Endometrial microvascular endothelial cells (primary cell): Measurements from ENCODE around the gene VKORC1. TPM values are rescaled to one million over a fixed set of nuclear protein-coding genes. Genes with fewer than 3 reads are reported as not detected.
"Not testable (repeated sequence)": the region's sequence is repeated elsewhere in the genome, so short reads cannot be mapped to it uniquely, and the experiment has no call there.

Experiments used
- in situ Hi-C: cut with HindIII; loops from 2 replicates; pipeline ENCODE4 v1.10.0; 2017; ENCODE audit warnings: low sequenced_read_pairs, low pct_unique_long_range_greater_than_20kb; ENCODE audit errors: inconsistent ontology term
- total RNA-seq: library from RNA; depleted of rRNA; stranded (reverse); fragments of >200 nt; gene quantifications from one replicate; pipeline ENCODE4 v1.2.3, GENCODE V29; 2015; ENCODE audit errors: inconsistent ontology term

Gene VKORC1
- 179 TPM for total RNA-seq

GRCh38 chr16:31094424-31095120, at the start of gene VKORC1:
Gene VKORC1, minus strand, starts transcription at chr16:31094797. Its CDS starts 68 bp downstream, at chr16:31094729.
- in situ Hi-C loops, result no loop called here

GRCh38 chr16:31143694-31144148, 49.1 kb upstream of the VKORC1 start:
- in situ Hi-C loops, result no loop called here

- in situ Hi-C loops, result no loop called here
Observed at GRCh38 chr16:31143011-31143693, 48.6 kb upstream of the VKORC1 start.

- in situ Hi-C loops, result no loop called here
Observed at GRCh38 chr16:31142109-31143010, 47.8 kb upstream of the VKORC1 start.

- in situ Hi-C loops, result no loop called here
Observed at GRCh38 chr16:31141489-31142108, 47.0 kb upstream of the VKORC1 start.

- in situ Hi-C loops, result not testable (repeated sequence)
Observed at GRCh38 chr16:31141071-31141469, 46.5 kb upstream of the VKORC1 start.

- in situ Hi-C loops, result no loop called here
Observed at GRCh38 chr16:31138621-31139578, 44.3 kb upstream of the VKORC1 start.

GRCh38 chr16:31136822-31137499, 42.4 kb upstream of the VKORC1 start:
- in situ Hi-C loops, result not testable (repeated sequence)

GRCh38 chr16:31136287-31136662, 41.7 kb upstream of the VKORC1 start:
- in situ Hi-C loops, result no loop called here

GRCh38 chr16:31135535-31136286, 41.1 kb upstream of the VKORC1 start, which contains the start of gene PRSS8:
Gene PRSS8, minus strand, starts transcription at chr16:31135727. Its CDS starts 229 bp downstream, at chr16:31135498.
- in situ Hi-C loops, result no loop called here

- in situ Hi-C loops, result no loop called here
Observed at GRCh38 chr16:31134625-31135534, 40.3 kb upstream of the VKORC1 start.

GRCh38 chr16:31134091-31134571, 39.5 kb upstream of the VKORC1 start:
- in situ Hi-C loops, result no loop called here

- in situ Hi-C loops, result no loop called here
Observed at GRCh38 chr16:31133046-31133501, 38.5 kb upstream of the VKORC1 start.

- in situ Hi-C loops, result no loop called here
Observed at GRCh38 chr16:31132303-31132979, 37.8 kb upstream of the VKORC1 start.

- in situ Hi-C loops, result no loop called here
Observed at GRCh38 chr16:31131841-31132271, 37.3 kb upstream of the VKORC1 start.
